ENCODE data around the gene GALNT1.

DNA sequence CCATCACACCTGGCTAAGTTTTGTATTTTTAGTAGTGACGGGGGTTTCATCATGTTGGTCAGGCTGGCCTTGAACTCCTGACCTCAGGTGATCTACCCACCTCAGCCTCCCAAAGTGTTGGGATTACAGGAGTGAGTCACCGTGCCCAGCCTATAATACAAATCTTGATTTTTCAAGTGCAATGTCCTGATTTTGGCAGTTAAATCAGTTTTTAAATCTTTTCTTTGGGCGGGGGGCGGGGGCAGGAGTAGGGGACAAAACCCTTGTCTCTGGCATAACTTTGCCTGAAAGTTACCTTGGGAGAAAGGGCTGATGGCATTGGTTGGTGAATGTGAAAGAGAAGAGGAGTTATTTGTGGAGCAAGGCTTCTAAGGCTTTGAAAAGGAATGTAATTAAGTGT lies 12.3 kb downstream of the GALNT1 start:
- no peak for TF ChIP-seq SP1 (IDR thresholded peaks at IDR 0.05)
- no peak for TF ChIP-seq TARDBP (IDR thresholded peaks at IDR 0.05)
- no peak for TF ChIP-seq L3MBTL2 (conservative IDR thresholded peaks at IDR 0.05)
